NCI-H526 treated with DMSO at 0.1 percent for 48 hours (cell line): ENCODE measurements around the gene PTGIS.

Source experiments
- DNase-seq: peaks from one replicate; lab custom pipeline; 2025; lab: John Stamatoyannopoulos, UW

PTGIS gene

GRCh38 chr20:49560186-49560585 lies 7.8 kb downstream of the PTGIS start:
- no peak for DNase-seq

- DNase-seq = no peak
Measured at GRCh38 chr20:49559411-49560081, 8.4 kb downstream of the PTGIS start.

DNA sequence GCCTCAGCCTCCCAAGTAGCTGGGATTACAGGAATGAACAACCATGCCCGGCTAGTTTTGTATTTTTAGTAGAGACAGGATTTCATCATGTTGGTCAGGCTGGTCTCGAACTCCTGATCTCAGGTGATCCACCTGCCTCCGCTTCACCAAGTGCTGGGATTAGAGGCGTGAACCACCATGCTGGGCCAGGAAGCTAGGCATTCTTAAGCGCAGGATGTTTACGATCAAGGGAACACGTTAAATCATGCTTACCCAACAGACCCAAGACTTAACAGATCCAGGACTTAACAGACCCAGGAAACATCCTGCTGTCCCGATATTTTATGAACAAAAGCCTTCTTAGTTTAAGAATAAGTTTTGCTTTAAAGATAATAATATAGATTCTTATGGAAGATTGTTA lies 9.1 kb downstream of the PTGIS start:
- no peak for DNase-seq

DNA sequence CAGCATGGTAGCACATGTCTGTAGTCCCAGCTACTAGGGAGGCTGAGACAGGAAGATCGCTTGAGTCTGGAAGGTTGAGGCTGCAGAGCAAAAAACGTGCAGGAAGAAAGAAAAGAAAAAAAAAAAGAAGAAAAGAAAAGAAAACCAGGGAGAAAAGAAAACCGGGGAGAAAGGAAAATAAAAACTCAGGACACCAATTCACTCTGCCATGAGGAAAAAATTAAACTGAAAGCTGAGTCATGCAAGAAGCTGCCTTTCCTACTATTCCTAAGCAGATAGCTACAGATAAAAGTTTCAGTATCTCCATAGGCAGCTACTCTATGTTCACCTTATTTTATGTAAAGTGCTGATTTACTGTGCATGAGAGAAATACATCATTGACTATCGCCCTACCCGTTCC lies 10.5 kb downstream of the PTGIS start:
- no peak for DNase-seq

- DNase-seq = no peak
Measured at GRCh38 chr20:49556621-49557020, 11.3 kb downstream of the PTGIS start.

GRCh38 chr20:49549801-49550551 lies 18.0 kb downstream of the PTGIS start:
- no peak for DNase-seq

GRCh38 chr20:49548371-49548947 lies 19.5 kb downstream of the PTGIS start:
- no peak for DNase-seq

GRCh38 chr20:49545572-49545971 lies 22.4 kb downstream of the PTGIS start:
- no peak for DNase-seq

GRCh38 chr20:49544535-49544934 lies 23.4 kb downstream of the PTGIS start:
- DNase-seq = no peak

- DNase-seq = no peak
Measured at GRCh38 chr20:49543858-49544437, 24.0 kb downstream of the PTGIS start.

DNA sequence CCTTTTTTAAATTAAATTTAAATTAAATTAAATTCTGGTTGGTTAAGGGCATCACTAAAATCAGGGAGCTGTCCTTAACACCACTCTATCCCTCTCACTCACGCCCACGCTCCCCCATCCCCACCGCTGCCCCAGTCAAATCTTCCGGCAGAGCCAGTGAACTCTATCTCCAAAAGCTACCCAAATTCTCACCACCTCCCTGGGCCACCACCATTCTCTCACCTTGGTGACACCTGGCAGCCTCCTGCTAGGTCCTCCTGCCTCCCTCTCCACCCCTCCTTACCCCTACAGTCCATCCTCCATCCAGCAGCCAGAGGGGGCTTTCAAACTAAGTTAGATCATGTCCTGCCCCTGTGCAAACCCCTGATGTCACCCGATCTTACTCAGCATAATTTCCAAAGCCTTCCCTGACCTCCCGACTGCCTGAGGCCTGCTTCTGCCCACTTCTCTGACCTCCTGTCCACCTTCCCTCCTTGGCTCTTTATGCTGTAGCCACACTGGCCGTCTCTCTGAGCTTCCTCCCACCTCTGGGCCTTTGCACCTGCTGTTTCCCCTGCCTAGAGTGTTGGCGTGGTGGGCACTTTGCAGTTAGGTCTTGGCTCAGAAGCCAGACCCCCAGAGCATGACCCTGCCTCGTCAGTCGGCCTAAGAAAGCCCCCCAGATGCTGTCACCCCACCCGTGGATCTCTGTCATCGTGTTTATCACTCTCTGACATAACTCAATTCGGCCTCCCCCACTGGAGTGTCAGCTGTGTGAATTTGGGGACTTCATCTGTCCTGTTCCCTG lies 24.7 kb downstream of the PTGIS start:
- DNase-seq = no peak

DNA sequence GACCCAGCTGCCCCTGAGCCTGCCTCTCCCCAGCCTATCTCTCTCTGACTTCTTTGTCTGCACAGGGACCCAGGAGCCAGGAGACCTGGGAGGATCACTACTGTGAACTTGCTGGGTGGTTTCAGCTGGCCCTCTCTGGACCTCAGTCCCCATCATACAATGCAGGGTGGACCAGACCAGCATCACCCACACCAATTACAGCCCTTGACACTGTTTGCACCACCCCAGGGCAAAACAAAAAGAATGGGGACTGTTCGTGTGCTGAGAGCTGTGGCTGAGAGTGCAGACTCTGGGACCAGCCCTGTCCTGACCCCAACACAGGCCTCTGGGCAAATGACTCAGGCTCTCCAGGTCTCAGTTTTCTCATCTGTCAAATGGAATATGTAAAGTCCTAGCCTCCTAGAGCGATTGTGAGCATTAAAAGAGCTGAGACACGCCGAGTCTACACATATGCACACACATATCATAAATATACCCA lies 25.4 kb downstream of the PTGIS start:
- no peak for DNase-seq

GRCh38 chr20:49541733-49542513 lies 26.0 kb downstream of the PTGIS start:
- peak; percentile 68 for DNase-seq

- no peak for DNase-seq
Measured at GRCh38 chr20:49540687-49541435, 27.1 kb downstream of the PTGIS start.

- DNase-seq = no peak
Measured at GRCh38 chr20:49540232-49540620, 27.7 kb downstream of the PTGIS start.

DNA sequence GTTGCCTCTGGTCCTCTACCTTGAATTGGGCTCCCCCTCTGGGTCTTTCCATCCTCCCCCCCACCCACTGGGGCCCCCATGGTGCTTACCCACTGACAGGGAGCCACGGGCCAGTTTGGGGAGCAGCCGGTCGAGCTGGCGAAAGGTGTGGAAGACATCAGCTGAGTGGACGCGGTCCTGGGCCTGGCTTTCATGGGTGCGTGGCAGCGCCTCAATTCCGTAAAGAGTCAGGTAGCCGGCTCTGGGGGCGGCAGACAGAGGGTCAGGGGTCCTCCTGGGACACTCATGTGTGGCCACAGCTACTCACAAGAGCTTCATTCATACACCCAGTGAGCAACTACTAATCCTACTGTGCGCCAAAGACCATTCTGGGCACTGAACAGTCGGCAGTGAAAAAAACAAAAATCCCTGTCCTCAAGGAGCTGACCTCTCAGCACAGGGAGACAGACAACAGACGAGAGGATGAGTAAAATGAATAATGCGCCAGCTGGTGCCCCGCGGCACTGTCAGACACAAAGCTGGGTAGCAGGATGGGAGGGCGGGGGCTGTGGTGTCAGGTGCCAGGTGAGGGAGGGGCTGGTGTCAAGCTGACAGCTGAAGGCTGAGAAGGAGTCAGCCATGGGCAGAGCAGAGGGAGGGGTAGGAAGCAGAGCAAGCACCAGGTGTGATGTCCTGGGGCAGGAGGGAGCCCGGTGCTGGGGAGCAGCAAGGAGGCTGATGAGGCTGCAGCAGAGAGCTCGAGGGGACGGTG lies 28.3 kb downstream of the PTGIS start:
- DNase-seq = peak; percentile 60

GRCh38 chr20:49538950-49539349 lies 29.0 kb downstream of the PTGIS start:
- DNase-seq = no peak

- peak; percentile 64 for DNase-seq
Measured at GRCh38 chr20:49534255-49534712, 33.7 kb downstream of the PTGIS start.

- DNase-seq = no peak
Measured at GRCh38 chr20:49532285-49532946, 35.5 kb downstream of the PTGIS start.
